ENCODE measurements around the gene YTHDC2. TPM values are rescaled to one million over a fixed set of nuclear protein-coding genes. Genes with fewer than 3 reads are reported as not detected.

Gene YTHDC2
- total RNA-seq, 2 experiments from 2014 or later, result 40.3 to 60.1 TPM

GRCh38 chr5:113510836-113511451 lies 2.5 kb upstream of the YTHDC2 start:
- Histone ChIP-seq H3K4me3 (ENCODE audit: low read depth, low read length, poor library complexity, severe bottlenecking) (no peak overlapping the region), H3K79me2 (ENCODE audit: insufficient read depth, low read depth, low read length) (peaks cover 25% of the 10 kb centered on the region), H4K20me1 (ENCODE audit: insufficient read depth, low read length) (0 out of 2 replicates have a peak, but pooled peaks cover 4% of the 10 kb centered on the region), H2AFZ (ENCODE audit: low read length) (no peak overlapping the region), H3K9me2 (ENCODE audit: insufficient read depth, low read length) (no peaks in the 10 kb centered on the region), H3K36me3 (ENCODE audit: insufficient read depth, low read length) (peaks cover 8% of the 10 kb centered on the region), H3K4me1 (ENCODE audit: insufficient read depth, low read length, poor library complexity, severe bottlenecking) (peaks cover 21% of the 10 kb centered on the region), H3K9me3 (ENCODE audit: low read length) (peaks cover 8% of the 10 kb centered on the region; the same call in 1 of the 2 replicates), H3K27ac (ENCODE audit: low read depth, low read length, poor library complexity, severe bottlenecking) (no peak overlapping the region), H3K4me2 (ENCODE audit: low read length) (no peak overlapping the region)
- peak; percentile 63 for DNase-seq (ENCODE audit: low spot score)
- BruUV-seq (replicated peaks), result no TSS peak
- intact Hi-C loops (cut with micrococcal nuclease; ENCODE audit: unreplicated experiment), result loop anchor here (1.0 to 5.0 kb wide), 3 partner anchors 132 to 464 kb away; no protein-coding TSS in a partner anchor
- peak; percentile 86 for TF ChIP-seq CTCF (conservative IDR thresholded peaks at IDR 0.05; ENCODE audit: low read length)
- TF ChIP-seq EZH2phosphoT487 (IDR thresholded peaks at IDR 0.05; ENCODE audit: borderline replicate concordance, low read depth, low read length), result no peak
- CTCF ChIA-PET (ENCODE audit: unreplicated experiment), result interaction anchor here (1.0 to 1.7 kb wide), 3 partner anchors 126 to 132 kb away, joined by 3 to 6 read pairs (median 3); no protein-coding TSS in a partner anchor
- POLR2A ChIA-PET, result interaction anchor here (0.7 to 1.2 kb wide), 5 partner anchors 8 to 174 kb away, joined by 3 to 5 read pairs (median 3); no protein-coding TSS in a partner anchor

- POLR2A ChIA-PET, result interaction anchor here (0.6 to 1.1 kb wide), 4 partner anchors 10 to 133 kb away, joined by 3 to 8 read pairs (median 4); no protein-coding TSS in a partner anchor
- H3K4me2 ChIP-seq (ENCODE audit: low read length), result no peak overlapping the region
- H3K79me2 ChIP-seq (ENCODE audit: insufficient read depth, low read depth, low read length), result peaks cover 39% of the 10 kb centered on the region
- no peak for DNase-seq (ENCODE audit: low spot score)
- TF ChIP-seq EZH2phosphoT487 (IDR thresholded peaks at IDR 0.05; ENCODE audit: borderline replicate concordance, low read depth, low read length) (no peak), CTCF (conservative IDR thresholded peaks at IDR 0.05; ENCODE audit: low read length) (no peak)
- no peak overlapping the region for H3K27ac ChIP-seq (ENCODE audit: low read depth, low read length, poor library complexity, severe bottlenecking)
- CTCF ChIA-PET (ENCODE audit: unreplicated experiment), result interaction anchor here (1.0 kb wide), 1 partner anchor 176 kb away, joined by 3 read pairs; no protein-coding TSS in a partner anchor
- no peaks in the 10 kb centered on the region for H3K9me2 ChIP-seq (ENCODE audit: insufficient read depth, low read length)
- H3K36me3 ChIP-seq (ENCODE audit: insufficient read depth, low read length), result peaks cover 22% of the 10 kb centered on the region
- H3K4me1 ChIP-seq (ENCODE audit: insufficient read depth, low read length, poor library complexity, severe bottlenecking), result peaks cover 29% of the 10 kb centered on the region
- peak overlapping the region; percentile 89; the same call in 1 of the 2 replicates for H2AFZ ChIP-seq (ENCODE audit: low read length)
- intact Hi-C loops (cut with micrococcal nuclease; ENCODE audit: unreplicated experiment), result loop anchor here (2.0 to 5.0 kb wide), 3 partner anchors 94 to 516 kb away; no protein-coding TSS in a partner anchor
- no TSS peak for BruUV-seq (replicated peaks)
- H3K9me3 ChIP-seq (ENCODE audit: low read length), result peaks cover 8% of the 10 kb centered on the region; the same call in 1 of the 2 replicates
- H4K20me1 ChIP-seq (ENCODE audit: insufficient read depth, low read length), result 0 out of 2 replicates have a peak, but pooled peaks cover 4% of the 10 kb centered on the region
- no peak overlapping the region for H3K4me3 ChIP-seq (ENCODE audit: low read depth, low read length, poor library complexity, severe bottlenecking)
Measured at GRCh38 chr5:113512341-113512740, 1.2 kb upstream of the YTHDC2 start.
